Heart right ventricle (tissue), 16 donors: ENCODE data around the gene PAQR8. TPM values are rescaled to one million over a fixed set of nuclear protein-coding genes. Genes with fewer than 3 reads are reported as not detected.
"Not testable (repeated sequence)": the region's sequence is repeated elsewhere in the genome, so short reads cannot be mapped to it uniquely, and the experiment has no call there.

Experiments
- ATAC-seq, 8 donors: fragments of 200-7000 bp; cut with Tn5 transposase; one replicate each; pipeline ENCODE4 v1.9.1; 2020; ENCODE audit warnings: mild to moderate bottlenecking in 8 of 8, moderate library complexity in 8 of 8, moderate number of reproducible peaks in 1 of 8
- DNase-seq, 2 donors: peaks; one replicate each; pipeline ENCODE4 v3.0.0-alpha.2; 2020
- H3K27ac ChIP-seq, 10 donors: fragments of 200-600 bp; sonication (generic) in 2 of 10; one replicate each; pipeline versions ENCODE4 v1.5.0 to v1.8.0; 2020 to 2022; ENCODE audit warnings: mild to moderate bottlenecking in 3 of 10
- H3K27me3 ChIP-seq, 7 donors: fragments of 200-600 bp; one replicate each; pipeline ENCODE4 v1.8.0; 2021 to 2022; ENCODE audit warnings: mild to moderate bottlenecking in 2 of 7
- H3K36me3 ChIP-seq, 9 donors: fragments of 200-600 bp; sonication (generic) in 1 of 9; one replicate each; pipeline versions ENCODE4 v1.5.0 to v1.8.0; 2020 to 2022; ENCODE audit warnings: mild to moderate bottlenecking in 2 of 9
- H3K4me1 ChIP-seq, 9 donors: fragments of 200-600 bp; sonication (generic) in 1 of 9; one replicate each; pipeline versions ENCODE4 v1.5.0 to v1.8.0; 2020 to 2022; ENCODE audit warnings: mild to moderate bottlenecking in 4 of 9
- H3K4me3 ChIP-seq, 10 donors: fragments of 200-600 bp; sonication (generic) in 2 of 10; one replicate each; pipeline versions ENCODE4 v1.5.0 to v1.8.0; 2020 to 2022; ENCODE audit warnings: mild to moderate bottlenecking in 7 of 10, moderate library complexity in 2 of 10
- H3K9me3 ChIP-seq, 11 donors: fragments of 200-600 bp in 10 of 11; sonication (generic) in 2 of 11; one replicate each; pipeline versions ENCODE4 v1.5.0 to v1.8.0; 2013 to 2022; ENCODE audit warnings: mild to moderate bottlenecking in 2 of 11, control low read depth in 1 of 11, moderate library complexity in 1 of 11
- CTCF ChIP-seq, 9 donors: fragments of 200-600 bp; sonication (generic) in 2 of 9; IDR thresholded peaks; one replicate each; pipeline versions ENCODE4 v1.5.0 to v1.8.0; 2021 to 2022; ENCODE audit warnings: antibody characterized with exemption in 9 of 9, mild to moderate bottlenecking in 5 of 9, moderate library complexity in 1 of 9
- WGBS, 2 donors: extraction: QIAGEN DNeasy Blood & Tissue Kit; methylation state at CpG; one replicate each; pipeline ENCODE4 v1.1.7; 2013; ENCODE audit warnings: inconsistent platforms in 1 of 2; 5-methylcytosine and 5-hydroxymethylcytosine counted together
- intact Hi-C, 10 donors: fragments of 100-400 bp; cut with DNase I; formaldehyde crosslinking; loops; one replicate each; pipeline versions ENCODE4 v1.11.1 to v1.14.2; 2022
- polyA plus RNA-seq, 2 donors: library from polyadenylated mRNA; stranded (reverse); fragments of 200-250 nt; gene quantifications; one replicate each; pipeline ENCODE4 v1.2.3, GENCODE V29; 2013
- total RNA-seq, 10 donors: library from RNA; stranded (reverse); fragmentation: NEBNext Ultra II Directional in 3 of 10; extraction: Animal tissue kit (Norgen Biotek cat#: 25700) in 3 of 10; gene quantifications; one replicate each; pipeline versions ENCODE4 v1.2.1 to v1.2.4, GENCODE V29; 2021 to 2023
- donor health status: Arrhythmogenic right ventricular cardiomyopathy.
- donor health status: ischemic (EF 13 %, LVEDD 7.1; RV severe dilation, severe dysfunction).
- donor health status: healthy with polysubstance abuse.
- donor health status: DM: no; HTN: yes; CAD: no.
- donor health status: DM: no; HTN: no; CAD: no.
- donor health status: ischemic (EF 25% LVEDD 6.9; RV normal size, moderate dysfunction).
- donor health status: ischemic (EF 25% LVEDD 5.7; RV mildly dilated, moderate dysfunction).
- donor health status: healthy.
- donor health status: DM: yes; HTN: yes; CAD: no.
- donor health status: Ischemic cardiomyopathy.
- donor health status: ischemic (EF 35%, LVEDD 5.7; RV mildly dilated, moderate dysfunction).
- donor health status: nonischemic (EF 11% LVEDD 7.7; RV severe dilation, severe dysfunction).
- donor health status: DM: yes; HTN: yes; CAD: no.
- donor health status: PGD.
- donor health status: ischemic (EF 29% LVEDD 5.4; RV normal size, mild dysfunction).
- donor health status: nonischemic (EF 23%, LVEDD 6.1; RV moderate dilation, normal function).

Gene PAQR8
- total and polyA plus RNA-seq, 12 donors: 1.0 to 6.3 (median 2.8) TPM

GRCh38 chr6:52424513-52424912 lies 62.6 kb downstream of the PAQR8 start:
- no peak for TF ChIP-seq CTCF (IDR thresholded peaks at IDR 0.05)
- Histone ChIP-seq H3K4me1 (peaks cover 0 to 27% (median 8%) of the 10 kb centered on the region in 9 donors), H3K36me3 (peaks cover 0 to 34% (median 0%) of the 10 kb centered on the region in 9 donors), H3K27ac (peak overlapping the region in 8 of 10 donors; percentile 18 to 75 (median 42)), H3K9me3 (peaks cover 0 to 2% (median 0%) of the 10 kb centered on the region in 11 donors), H3K4me3 (no peak overlapping the region), H3K27me3 (no peaks in the 10 kb centered on the region)
- DNase-seq (no peak), ATAC-seq (no peak)
- intact Hi-C loops: loop anchor here in 3 of 10 donors (5.0 kb wide), 2 partner anchors 73 to 83 kb away; no protein-coding TSS in a partner anchor
- WGBS, 2 donors: 67 to 74% methylated on average over 2 of the region's 2 CpGs

GRCh38 chr6:52426667-52427066 lies 64.7 kb downstream of the PAQR8 start:
- Histone ChIP-seq H3K4me1 (peaks cover 0 to 13% (median 4%) of the 10 kb centered on the region in 9 donors), H3K27ac (no peak overlapping the region), H3K4me3 (no peak overlapping the region), H3K36me3 (peaks cover 0 to 44% (median 0%) of the 10 kb centered on the region in 9 donors), H3K9me3 (peaks cover 0 to 4% (median 0%) of the 10 kb centered on the region in 11 donors), H3K27me3 (no peaks in the 10 kb centered on the region)
- DNase-seq: no peak
- no peak for TF ChIP-seq CTCF (IDR thresholded peaks at IDR 0.05)
- ATAC-seq: no peak
- intact Hi-C loops: loop anchor here in 1 of 10 donors (5.0 kb wide), 1 partner anchor 61 kb away; no protein-coding TSS in a partner anchor

- WGBS, 2 donors: 68 to 81% methylated on average over 4 of the region's 4 CpGs
- H3K9me3 ChIP-seq, intact Hi-C loops: not testable (repeated sequence)
Observed at GRCh38 chr6:52433294-52433693, 71.3 kb downstream of the PAQR8 start.

GRCh38 chr6:52435345-52435744 lies 73.4 kb downstream of the PAQR8 start:
- no peaks in the 10 kb centered on the region for H3K27me3 ChIP-seq
- ATAC-seq (no peak), DNase-seq (no peak)
- H3K4me1 ChIP-seq: no peaks in the 10 kb centered on the region
- peaks cover 0 to 50% (median 6%) of the 10 kb centered on the region in 9 donors for H3K36me3 ChIP-seq
- TF ChIP-seq CTCF (IDR thresholded peaks at IDR 0.05): no peak
- no peaks in the 10 kb centered on the region for H3K9me3 ChIP-seq
- no peak overlapping the region for H3K4me3 ChIP-seq
- H3K27ac ChIP-seq: no peak overlapping the region
- 76% methylated on average over 1 of the region's 1 CpG for WGBS, 2 donors
- intact Hi-C loops: no loop called here

More at GRCh38 chr6:52433294-52433693, 71.3 kb downstream of the PAQR8 start:
- ATAC-seq, DNase-seq, H3K27ac ChIP-seq, H3K27me3 ChIP-seq, H3K4me1 ChIP-seq, H3K4me3 ChIP-seq: not testable (repeated sequence)
- H3K36me3 ChIP-seq: peaks cover 0 to 40% (median 0%) of the 10 kb centered on the region in 9 donors

GRCh38 chr6:52438926-52439325 lies 77.0 kb downstream of the PAQR8 start:
- Histone ChIP-seq H3K4me1 (no peaks in the 10 kb centered on the region), H3K27ac (no peak overlapping the region), H3K4me3 (no peak overlapping the region), H3K27me3 (no peaks in the 10 kb centered on the region), H3K9me3 (peaks cover 0 to 10% (median 0%) of the 10 kb centered on the region in 11 donors), H3K36me3 (peaks cover 0 to 50% (median 6%) of the 10 kb centered on the region in 9 donors)
- no peak for TF ChIP-seq CTCF (IDR thresholded peaks at IDR 0.05)
- DNase-seq: no peak
- intact Hi-C loops: no loop called here
- no peak for ATAC-seq
- WGBS, 2 donors: 67 to 68% methylated on average over 2 of the region's 2 CpGs
